Uterus (tissue), 2 donors: ENCODE measurements around the gene DOCK3.

Source experiments
- POLR2A ChIP-seq, 2 donors: fragments of 450-650 bp; IDR thresholded peaks; one replicate each; pipeline ENCODE4 v1.6.1; 2016; ENCODE audit warnings: antibody characterized with exemption in 2 of 2, mild to moderate bottlenecking in 1 of 2, moderate library complexity in 1 of 2
- TF ChIP-seq, protein P1 (sequence below), 4 experiments: fragments of 200-600 bp in 2 of 4; fragments of 450-650 bp in 2 of 4; sonication (generic) in 2 of 4; IDR thresholded peaks; one replicate each; pipeline ENCODE4 v1.5.1; 2016 to 2019; ENCODE audit warnings: antibody characterized with exemption in 4 of 4, mild to moderate bottlenecking in 2 of 4, moderate library complexity in 1 of 4

DNA sequence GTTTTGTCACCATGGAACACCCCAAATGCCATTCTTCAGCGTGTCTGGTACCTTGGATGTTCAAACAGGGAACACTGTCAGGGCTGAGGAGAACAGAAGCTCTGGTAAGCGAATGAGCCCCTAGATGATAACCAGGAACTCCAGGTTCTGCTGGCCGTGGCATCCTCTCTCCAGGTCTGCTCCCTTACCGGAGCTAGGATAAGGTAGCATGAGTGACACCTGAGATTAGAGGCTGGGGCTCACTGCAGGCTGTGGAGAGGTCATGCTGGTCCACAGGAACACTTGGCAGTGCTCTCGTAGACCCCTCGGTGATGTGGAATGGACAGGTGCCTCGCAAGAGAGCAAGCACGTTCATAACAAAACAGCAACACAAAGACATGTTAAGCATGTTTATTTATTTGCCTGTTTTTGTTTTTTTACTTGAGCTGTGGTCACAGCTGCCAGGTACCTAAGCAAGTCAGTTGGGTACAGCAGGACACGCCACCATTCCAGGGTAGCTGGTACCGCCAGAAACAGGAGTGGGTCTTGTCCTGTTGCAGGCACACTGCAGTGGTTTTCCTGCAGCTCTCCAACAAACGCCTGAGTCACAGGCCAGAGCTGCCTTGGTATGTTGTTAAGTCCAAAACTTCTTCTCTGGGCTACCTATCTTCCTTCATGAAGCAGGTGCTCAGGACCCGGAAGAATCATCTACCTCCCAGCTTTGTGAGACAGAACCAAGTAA lies 720.9 kb downstream of the DOCK3 start:
- TF ChIP-seq, protein P1, sequence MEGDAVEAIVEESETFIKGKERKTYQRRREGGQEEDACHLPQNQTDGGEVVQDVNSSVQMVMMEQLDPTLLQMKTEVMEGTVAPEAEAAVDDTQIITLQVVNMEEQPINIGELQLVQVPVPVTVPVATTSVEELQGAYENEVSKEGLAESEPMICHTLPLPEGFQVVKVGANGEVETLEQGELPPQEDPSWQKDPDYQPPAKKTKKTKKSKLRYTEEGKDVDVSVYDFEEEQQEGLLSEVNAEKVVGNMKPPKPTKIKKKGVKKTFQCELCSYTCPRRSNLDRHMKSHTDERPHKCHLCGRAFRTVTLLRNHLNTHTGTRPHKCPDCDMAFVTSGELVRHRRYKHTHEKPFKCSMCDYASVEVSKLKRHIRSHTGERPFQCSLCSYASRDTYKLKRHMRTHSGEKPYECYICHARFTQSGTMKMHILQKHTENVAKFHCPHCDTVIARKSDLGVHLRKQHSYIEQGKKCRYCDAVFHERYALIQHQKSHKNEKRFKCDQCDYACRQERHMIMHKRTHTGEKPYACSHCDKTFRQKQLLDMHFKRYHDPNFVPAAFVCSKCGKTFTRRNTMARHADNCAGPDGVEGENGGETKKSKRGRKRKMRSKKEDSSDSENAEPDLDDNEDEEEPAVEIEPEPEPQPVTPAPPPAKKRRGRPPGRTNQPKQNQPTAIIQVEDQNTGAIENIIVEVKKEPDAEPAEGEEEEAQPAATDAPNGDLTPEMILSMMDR (IDR thresholded peaks at IDR 0.05) = no peak
- TF ChIP-seq POLR2A (IDR thresholded peaks at IDR 0.05) = no peak
